ENCODE results near the gene MYMK. TPM values are rescaled to one million over a fixed set of nuclear protein-coding genes. Genes with fewer than 3 reads are reported as not detected.

MYMK gene
- total RNA-seq, 1 donor from 2014 or later, result not detected

Other genes with a start within 250 kb of the MYMK start
- gene ABO, start 249.8 kb downstream of the MYMK start, total RNA-seq, result 1.7 TPM
- gene SURF6, start 188.8 kb downstream of the MYMK start, total RNA-seq, result 11.9 TPM
- gene MED22, start 176.8 kb downstream of the MYMK start, total RNA-seq, result 21.5 TPM
- gene RPL7A, start 176.7 kb downstream of the MYMK start, total RNA-seq, result 898 TPM
- 64.3 TPM for gene SURF1, start 168.5 kb downstream of the MYMK start, total RNA-seq
- 14.5 TPM for gene SURF2, start 168.4 kb downstream of the MYMK start, total RNA-seq
- 66.5 TPM for gene SURF4, start 148.9 kb downstream of the MYMK start, total RNA-seq
- gene STKLD1, start 148.6 kb downstream of the MYMK start, total RNA-seq, result 0.17 TPM
- gene REXO4, start 106.9 kb downstream of the MYMK start, total RNA-seq, result 18.7 TPM
- gene ADAMTS13, start 102.6 kb downstream of the MYMK start, total RNA-seq, result 3.1 TPM
- 11.8 TPM for gene CACFD1, start 65.0 kb downstream of the MYMK start, total RNA-seq
- gene SLC2A6, start 45.9 kb downstream of the MYMK start, total RNA-seq, result 2.4 TPM
- 5.1 TPM for gene ADAMTSL2, start 9.7 kb upstream of the MYMK start, total RNA-seq
- gene FAM163B, start 84.4 kb upstream of the MYMK start, total RNA-seq, result not detected
- not detected for gene DBH, start 111.4 kb upstream of the MYMK start, total RNA-seq
- 0.64 TPM for gene SARDH, start 213.4 kb upstream of the MYMK start, total RNA-seq

Measured in left ventricle myocardium superior (tissue), 1 donor.